Omental fat pad (tissue), 4 donors: ENCODE measurements around the gene SYTL5. TPM values are rescaled to one million over a fixed set of nuclear protein-coding genes. Genes with fewer than 3 reads are reported as not detected.
"Not testable (repeated sequence)": the region's sequence is repeated elsewhere in the genome, so short reads cannot be mapped to it uniquely, and the experiment has no call there.

Source experiments
- ATAC-seq: fragments of 150-250 bp; one replicate; pipeline ENCODE4 v1.9.1; 2016; ENCODE audit warnings: mild to moderate bottlenecking, moderate library complexity; ENCODE audit not compliant: low FRiP score
- DNase-seq: peaks from one replicate; pipeline ENCODE4 v3.0.0-alpha.2; 2019; ENCODE audit warnings: low spot score
- CTCF ChIP-seq, 3 donors: fragments of 450-650 bp; IDR thresholded peaks; one replicate each; pipeline ENCODE4 v1.5.1; 2016 to 2017; ENCODE audit warnings: antibody characterized with exemption in 3 of 3, mild to moderate bottlenecking in 3 of 3, moderate library complexity in 2 of 3
- total RNA-seq, 4 donors: library from RNA; depleted of rRNA; stranded (reverse); fragments of >200 nt; gene quantifications; one replicate each; pipeline ENCODE4 v1.1.0, GENCODE V29; 2016

The SYTL5 gene
- total RNA-seq, 4 donors from 2014 or later = 0.09 TPM; not detected in 3

- TF ChIP-seq CTCF (IDR thresholded peaks at IDR 0.05) = no peak
- no peak for DNase-seq
- no peak for ATAC-seq
Observed at GRCh38 chrX:37984880-37985279, 21.5 kb upstream of the SYTL5 start.

GRCh38 chrX:37986893-37987292 is 19.5 kb upstream of the SYTL5 start:
- no peak for TF ChIP-seq CTCF (IDR thresholded peaks at IDR 0.05)
- no peak for ATAC-seq

GRCh38 chrX:37989304-37989703 is 17.0 kb upstream of the SYTL5 start:
- ATAC-seq (no peak), DNase-seq (no peak)
- no peak for TF ChIP-seq CTCF (IDR thresholded peaks at IDR 0.05)

More at GRCh38 chrX:37986893-37987292, 19.5 kb upstream of the SYTL5 start:
- DNase-seq = no peak

GRCh38 chrX:37991303-37991702 is 15.1 kb upstream of the SYTL5 start:
- ATAC-seq, DNase-seq: not testable (repeated sequence)

GRCh38 chrX:37993176-37993575 is 13.2 kb upstream of the SYTL5 start:
- DNase-seq (no peak), ATAC-seq (no peak)
- TF ChIP-seq CTCF (IDR thresholded peaks at IDR 0.05) = no peak

GRCh38 chrX:37993837-37994619 is 12.3 kb upstream of the SYTL5 start:
- no peak for ATAC-seq

GRCh38 chrX:37995428-37995827 is 10.9 kb upstream of the SYTL5 start:
- ATAC-seq = no peak
- no peak for TF ChIP-seq CTCF (IDR thresholded peaks at IDR 0.05)
- DNase-seq = no peak

More at GRCh38 chrX:37993837-37994619, 12.3 kb upstream of the SYTL5 start:
- no peak for TF ChIP-seq CTCF (IDR thresholded peaks at IDR 0.05)
- no peak for DNase-seq
